K562 (cell line): ENCODE data around the gene SDCBP2. TPM values are rescaled to one million over a fixed set of nuclear protein-coding genes. Genes with fewer than 3 reads are reported as not detected.
A peak's percentile ranks its signal among the peaks of the same experiment; 100 is the strongest.

Source experiments
- DPF2 ChIP-seq: fragments of 450-650 bp; IDR thresholded peaks from 2 replicates; pipeline ENCODE4 v1.6.1; 2016
- FOSL1 ChIP-seq: fragments of 200-800 bp; sonication (Bioruptor generic); conservative IDR thresholded peaks from 2 replicates; pipeline ENCODE4 v1.6.1; 2016; ENCODE audit warnings: missing genetic modification characterization, missing compliant biosample characterization
- HNRNPL ChIP-seq: fragments of 200-400 bp; formaldehyde crosslinking; IDR thresholded peaks from 2 replicates; pipeline ENCODE4 v1.6.1; 2017; ENCODE audit warnings: low read depth, mild to moderate bottlenecking, low read length
- JUND ChIP-seq, 2 experiments: IDR thresholded peaks; 2 replicates in 1 of 2; 3 replicates in 1 of 2; pipeline ENCODE4 v1.6.1; 2011; ENCODE audit warnings: borderline replicate concordance in 2 of 2, low read depth in 2 of 2, low read length in 2 of 2, improper control_type of control experiment in 1 of 2, missing biosample characterization in 1 of 2, missing genetic modification characterization in 1 of 2, missing genetic modification reagents in 1 of 2
- MCM7 ChIP-seq, 2 experiments: fragments of 450-650 bp; IDR thresholded peaks; 2 replicates each; pipeline ENCODE4 v1.6.1; 2016 to 2018
- RBM39 ChIP-seq: fragments of 200-400 bp; formaldehyde crosslinking; optimal IDR thresholded peaks from 2 replicates; pipeline ENCODE3; 2018; ENCODE audit warnings: low read depth, low read length
- SMARCA4 ChIP-seq: fragments of 450-650 bp; IDR thresholded peaks from 2 replicates; pipeline ENCODE4 v1.6.1; 2016
- SRSF7 ChIP-seq: fragments of 200-400 bp; formaldehyde crosslinking; optimal IDR thresholded peaks from 2 replicates; pipeline ENCODE3; 2017; ENCODE audit warnings: mild to moderate bottlenecking, low read depth, low read length
- ZNF644 ChIP-seq: fragments of 200-800 bp; sonication (Bioruptor generic); IDR thresholded peaks from 2 replicates; pipeline ENCODE4 v1.6.1; 2016; ENCODE audit warnings: low read depth, missing genetic modification characterization, missing compliant biosample characterization
- ZNF695 ChIP-seq: fragments of 450-650 bp; formaldehyde crosslinking; IDR thresholded peaks from 2 replicates; pipeline ENCODE4 v1.4.0; 2020; ENCODE audit warnings: mild to moderate bottlenecking, moderate library complexity
- ZNF77 ChIP-seq: fragments of 250-450 bp; sonication (Bioruptor Pico); IDR thresholded peaks from 2 replicates; pipeline ENCODE4 v1.5.0; 2020
- polyA plus RNA-seq, 8 experiments: library from polyadenylated mRNA; depleted of rRNA in 4 of 8; stranded (reverse) in 5 of 8; unstranded in 3 of 8; fragments of >200 nt; fragmentation: Nextera tagmentation in 2 of 8; fragmentation: Illumina TruSeq in 1 of 8; extraction: Ambion mirVana in 2 of 8; extraction: Trizol in 1 of 8; gene quantifications; 2 replicates each; pipeline versions ENCODE4 v1.2.1 to v1.2.3, GENCODE V29; 2011 to 2014; ENCODE audit warnings: inconsistent platforms in 1 of 8, missing spikeins in 1 of 8
- total RNA-seq, 7 experiments: library from RNA; depleted of rRNA in 6 of 7; stranded (reverse); fragments of >200 nt in 6 of 7; fragmentation: Illumina TruSeq in 2 of 7; extraction: Trizol in 2 of 7; gene quantifications; 2 replicates each; pipeline versions ENCODE4 v1.2.1 to v1.2.3, GENCODE V29; 2011 to 2021; ENCODE audit warnings: low replicate concordance in 1 of 7
- TF ChIP-seq, protein P1 (sequence below): conservative IDR thresholded peaks from 2 replicates; pipeline ENCODE4 v1.6.1; 2011; ENCODE audit warnings: low read depth, mild to moderate bottlenecking, low read length; ENCODE audit not compliant: control insufficient read depth
- TF ChIP-seq, protein P2 (sequence below): fragments of 450-650 bp; IDR thresholded peaks from 2 replicates; pipeline ENCODE4 v1.6.1; 2016; ENCODE audit warnings: low read depth, mild to moderate bottlenecking, moderate library complexity
- TF ChIP-seq, protein P3 (sequence below): fragments of 450-650 bp; IDR thresholded peaks from 2 replicates; pipeline ENCODE4 v1.7.1; 2018; ENCODE audit warnings: mild to moderate bottlenecking, low read depth; ENCODE audit not compliant: partially characterized antibody
- TF ChIP-seq, protein P4 (sequence below): sonication (generic); formaldehyde crosslinking; IDR thresholded peaks from 2 replicates; pipeline ENCODE4 v1.8.0; 2023; ENCODE audit warnings: missing genetic modification reagents, mild to moderate bottlenecking, borderline replicate concordance
- TF ChIP-seq, protein P5 (sequence below): sonication (generic); formaldehyde crosslinking; IDR thresholded peaks from 2 replicates; pipeline ENCODE4 v1.8.0; 2022; ENCODE audit warnings: mild to moderate bottlenecking, missing genetic modification reagents

Gene SDCBP2
- total and polyA plus RNA-seq, 9 of the 15 experiments (the other 6 are each of a cell fraction or from before 2014, with no cell fraction given) = 0.06 to 1.2 (median 0.80) TPM

DNA sequence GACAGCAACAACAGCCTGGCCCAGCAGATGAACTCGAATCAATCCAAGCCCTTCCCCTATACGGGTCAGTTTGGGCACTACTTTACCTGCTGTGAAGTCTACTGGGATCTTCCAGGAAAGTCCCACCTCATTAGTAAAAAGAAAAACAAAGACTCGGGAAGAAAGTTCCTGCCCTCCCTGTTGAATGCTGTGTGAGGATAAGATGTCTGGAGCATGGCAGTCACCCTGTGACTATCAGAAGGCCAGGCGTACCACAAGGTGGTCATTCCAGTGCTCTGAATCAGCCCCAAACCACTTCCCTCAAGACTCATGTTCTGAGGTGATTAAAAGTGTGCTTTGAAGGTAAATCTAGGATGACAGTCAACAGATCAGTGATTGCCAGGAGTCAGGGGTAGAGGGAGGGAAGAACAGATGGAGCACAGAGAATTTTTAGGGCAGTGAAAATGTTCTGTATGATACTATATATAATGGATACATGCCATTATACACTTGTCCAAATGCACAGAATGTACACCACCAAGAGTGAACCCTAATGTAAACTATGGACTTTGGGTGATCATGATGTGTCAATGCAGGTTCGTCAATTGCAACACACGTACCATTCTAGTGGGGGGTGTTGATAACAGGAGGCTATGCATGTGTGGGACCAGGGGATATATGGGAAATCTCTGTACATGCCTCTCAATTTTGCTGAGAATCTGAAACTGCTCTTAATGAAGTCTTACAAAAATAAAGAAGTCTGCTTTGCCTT lies 49.2 kb upstream of the SDCBP2 start (continued):
- TF ChIP-seq, protein P1, sequence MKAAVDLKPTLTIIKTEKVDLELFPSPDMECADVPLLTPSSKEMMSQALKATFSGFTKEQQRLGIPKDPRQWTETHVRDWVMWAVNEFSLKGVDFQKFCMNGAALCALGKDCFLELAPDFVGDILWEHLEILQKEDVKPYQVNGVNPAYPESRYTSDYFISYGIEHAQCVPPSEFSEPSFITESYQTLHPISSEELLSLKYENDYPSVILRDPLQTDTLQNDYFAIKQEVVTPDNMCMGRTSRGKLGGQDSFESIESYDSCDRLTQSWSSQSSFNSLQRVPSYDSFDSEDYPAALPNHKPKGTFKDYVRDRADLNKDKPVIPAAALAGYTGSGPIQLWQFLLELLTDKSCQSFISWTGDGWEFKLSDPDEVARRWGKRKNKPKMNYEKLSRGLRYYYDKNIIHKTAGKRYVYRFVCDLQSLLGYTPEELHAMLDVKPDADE = no peak
- TF ChIP-seq RBM39 = no peak
- TF ChIP-seq HNRNPL = no peak
- no peak for TF ChIP-seq ZNF644
- TF ChIP-seq SMARCA4 = 0 out of 2 replicates have a peak, but pooled peaks have one; percentile 18
- TF ChIP-seq, protein P2, sequence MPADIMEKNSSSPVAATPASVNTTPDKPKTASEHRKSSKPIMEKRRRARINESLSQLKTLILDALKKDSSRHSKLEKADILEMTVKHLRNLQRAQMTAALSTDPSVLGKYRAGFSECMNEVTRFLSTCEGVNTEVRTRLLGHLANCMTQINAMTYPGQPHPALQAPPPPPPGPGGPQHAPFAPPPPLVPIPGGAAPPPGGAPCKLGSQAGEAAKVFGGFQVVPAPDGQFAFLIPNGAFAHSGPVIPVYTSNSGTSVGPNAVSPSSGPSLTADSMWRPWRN = no peak
- no peak for TF ChIP-seq ZNF695 (CRISPR knock-in tag)
- TF ChIP-seq, protein P3, sequence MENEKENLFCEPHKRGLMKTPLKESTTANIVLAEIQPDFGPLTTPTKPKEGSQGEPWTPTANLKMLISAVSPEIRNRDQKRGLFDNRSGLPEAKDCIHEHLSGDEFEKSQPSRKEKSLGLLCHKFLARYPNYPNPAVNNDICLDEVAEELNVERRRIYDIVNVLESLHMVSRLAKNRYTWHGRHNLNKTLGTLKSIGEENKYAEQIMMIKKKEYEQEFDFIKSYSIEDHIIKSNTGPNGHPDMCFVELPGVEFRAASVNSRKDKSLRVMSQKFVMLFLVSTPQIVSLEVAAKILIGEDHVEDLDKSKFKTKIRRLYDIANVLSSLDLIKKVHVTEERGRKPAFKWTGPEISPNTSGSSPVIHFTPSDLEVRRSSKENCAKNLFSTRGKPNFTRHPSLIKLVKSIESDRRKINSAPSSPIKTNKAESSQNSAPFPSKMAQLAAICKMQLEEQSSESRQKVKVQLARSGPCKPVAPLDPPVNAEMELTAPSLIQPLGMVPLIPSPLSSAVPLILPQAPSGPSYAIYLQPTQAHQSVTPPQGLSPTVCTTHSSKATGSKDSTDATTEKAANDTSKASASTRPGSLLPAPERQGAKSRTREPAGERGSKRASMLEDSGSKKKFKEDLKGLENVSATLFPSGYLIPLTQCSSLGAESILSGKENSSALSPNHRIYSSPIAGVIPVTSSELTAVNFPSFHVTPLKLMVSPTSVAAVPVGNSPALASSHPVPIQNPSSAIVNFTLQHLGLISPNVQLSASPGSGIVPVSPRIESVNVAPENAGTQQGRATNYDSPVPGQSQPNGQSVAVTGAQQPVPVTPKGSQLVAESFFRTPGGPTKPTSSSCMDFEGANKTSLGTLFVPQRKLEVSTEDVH = no peak
- peak; percentile 76 for TF ChIP-seq FOSL1 (tag)
- TF ChIP-seq, protein P4, sequence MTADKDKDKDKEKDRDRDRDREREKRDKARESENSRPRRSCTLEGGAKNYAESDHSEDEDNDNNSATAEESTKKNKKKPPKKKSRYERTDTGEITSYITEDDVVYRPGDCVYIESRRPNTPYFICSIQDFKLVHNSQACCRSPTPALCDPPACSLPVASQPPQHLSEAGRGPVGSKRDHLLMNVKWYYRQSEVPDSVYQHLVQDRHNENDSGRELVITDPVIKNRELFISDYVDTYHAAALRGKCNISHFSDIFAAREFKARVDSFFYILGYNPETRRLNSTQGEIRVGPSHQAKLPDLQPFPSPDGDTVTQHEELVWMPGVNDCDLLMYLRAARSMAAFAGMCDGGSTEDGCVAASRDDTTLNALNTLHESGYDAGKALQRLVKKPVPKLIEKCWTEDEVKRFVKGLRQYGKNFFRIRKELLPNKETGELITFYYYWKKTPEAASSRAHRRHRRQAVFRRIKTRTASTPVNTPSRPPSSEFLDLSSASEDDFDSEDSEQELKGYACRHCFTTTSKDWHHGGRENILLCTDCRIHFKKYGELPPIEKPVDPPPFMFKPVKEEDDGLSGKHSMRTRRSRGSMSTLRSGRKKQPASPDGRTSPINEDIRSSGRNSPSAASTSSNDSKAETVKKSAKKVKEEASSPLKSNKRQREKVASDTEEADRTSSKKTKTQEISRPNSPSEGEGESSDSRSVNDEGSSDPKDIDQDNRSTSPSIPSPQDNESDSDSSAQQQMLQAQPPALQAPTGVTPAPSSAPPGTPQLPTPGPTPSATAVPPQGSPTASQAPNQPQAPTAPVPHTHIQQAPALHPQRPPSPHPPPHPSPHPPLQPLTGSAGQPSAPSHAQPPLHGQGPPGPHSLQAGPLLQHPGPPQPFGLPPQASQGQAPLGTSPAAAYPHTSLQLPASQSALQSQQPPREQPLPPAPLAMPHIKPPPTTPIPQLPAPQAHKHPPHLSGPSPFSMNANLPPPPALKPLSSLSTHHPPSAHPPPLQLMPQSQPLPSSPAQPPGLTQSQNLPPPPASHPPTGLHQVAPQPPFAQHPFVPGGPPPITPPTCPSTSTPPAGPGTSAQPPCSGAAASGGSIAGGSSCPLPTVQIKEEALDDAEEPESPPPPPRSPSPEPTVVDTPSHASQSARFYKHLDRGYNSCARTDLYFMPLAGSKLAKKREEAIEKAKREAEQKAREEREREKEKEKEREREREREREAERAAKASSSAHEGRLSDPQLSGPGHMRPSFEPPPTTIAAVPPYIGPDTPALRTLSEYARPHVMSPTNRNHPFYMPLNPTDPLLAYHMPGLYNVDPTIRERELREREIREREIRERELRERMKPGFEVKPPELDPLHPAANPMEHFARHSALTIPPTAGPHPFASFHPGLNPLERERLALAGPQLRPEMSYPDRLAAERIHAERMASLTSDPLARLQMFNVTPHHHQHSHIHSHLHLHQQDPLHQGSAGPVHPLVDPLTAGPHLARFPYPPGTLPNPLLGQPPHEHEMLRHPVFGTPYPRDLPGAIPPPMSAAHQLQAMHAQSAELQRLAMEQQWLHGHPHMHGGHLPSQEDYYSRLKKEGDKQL = no peak
- TF ChIP-seq MCM7 (IDR thresholded peaks at IDR 0.05) = no peak
- TF ChIP-seq, protein P5, sequence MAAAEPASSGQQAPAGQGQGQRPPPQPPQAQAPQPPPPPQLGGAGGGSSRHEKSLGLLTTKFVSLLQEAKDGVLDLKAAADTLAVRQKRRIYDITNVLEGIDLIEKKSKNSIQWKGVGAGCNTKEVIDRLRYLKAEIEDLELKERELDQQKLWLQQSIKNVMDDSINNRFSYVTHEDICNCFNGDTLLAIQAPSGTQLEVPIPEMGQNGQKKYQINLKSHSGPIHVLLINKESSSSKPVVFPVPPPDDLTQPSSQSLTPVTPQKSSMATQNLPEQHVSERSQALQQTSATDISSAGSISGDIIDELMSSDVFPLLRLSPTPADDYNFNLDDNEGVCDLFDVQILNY (CRISPR knock-in tag) = no peak
- peak; percentile 29; the same call in 1 of the 2 replicates for TF ChIP-seq DPF2
- no peak for TF ChIP-seq ZNF77
- TF ChIP-seq JUND (IDR thresholded peaks at IDR 0.05; ENCODE audit: borderline replicate concordance, low read depth, low read length) = 0 out of 2 replicates have a peak, but pooled peaks have one; percentile 36
- TF ChIP-seq JUND (tag; IDR thresholded peaks at IDR 0.05; ENCODE audit: borderline replicate concordance, low read depth, low read length) = peak; percentile 16; the same call in 1 of the 3 replicates
- no peak for TF ChIP-seq SRSF7
